Mesendoderm (in vitro differentiated cells): ENCODE results near the gene CHCHD6.
"Not testable (repeated sequence)": the region's sequence is repeated elsewhere in the genome, so short reads cannot be mapped to it uniquely, and the experiment has no call there.

ENCODE experiments used
- DNase-seq: peaks from one replicate; pipeline ENCODE4 v3.0.0; 2013
- H2AK5ac ChIP-seq: 2 replicates; pipeline ENCODE4 v1.6.1; 2013; ENCODE audit warnings: low read length, inconsistent platforms
- H2BK120ac ChIP-seq: 2 replicates; pipeline ENCODE4 v1.6.1; 2013; ENCODE audit warnings: low read depth, mild to moderate bottlenecking, low read length, moderate library complexity, mixed read lengths
- H2BK15ac ChIP-seq: replicated peaks from 2 replicates; pipeline ENCODE4 v1.6.1; 2013; ENCODE audit warnings: low read depth, mild to moderate bottlenecking, moderate library complexity
- H2BK5ac ChIP-seq: 2 replicates; pipeline ENCODE4 v1.6.1; 2013; ENCODE audit warnings: low read length, inconsistent platforms
- H3K18ac ChIP-seq: 2 replicates; pipeline ENCODE4 v1.6.1; 2013; ENCODE audit warnings: mild to moderate bottlenecking, low read length, mixed read lengths
- H3K23ac ChIP-seq: one replicate; pipeline ENCODE4 v1.6.1; 2013; ENCODE audit warnings: low read length
- H3K27ac ChIP-seq: 2 replicates; pipeline ENCODE4 v1.5.1; 2013; ENCODE audit warnings: low read depth, mild to moderate bottlenecking, inconsistent platforms, low read length, moderate library complexity
- H3K27me3 ChIP-seq: 2 replicates; pipeline ENCODE4 v1.6.1; 2013; ENCODE audit warnings: low read length, control low read depth, mild to moderate bottlenecking, inconsistent platforms; ENCODE audit not compliant: insufficient read depth, poor library complexity
- H3K36me3 ChIP-seq: 2 replicates; pipeline ENCODE4 v1.6.1; 2013; ENCODE audit warnings: low read length, inconsistent platforms; ENCODE audit not compliant: control insufficient read depth, insufficient read depth
- H3K4ac ChIP-seq: one replicate; pipeline ENCODE4 v1.6.1; 2013; ENCODE audit warnings: low read depth, mild to moderate bottlenecking, low read length, moderate library complexity
- H3K4me1 ChIP-seq: 2 replicates; pipeline ENCODE4 v1.6.1; 2013; ENCODE audit warnings: low read depth, low read length, inconsistent platforms; ENCODE audit not compliant: control insufficient read depth
- H3K4me2 ChIP-seq: 2 replicates; pipeline ENCODE4 v1.6.1; 2013; ENCODE audit warnings: low read length
- H3K4me3 ChIP-seq: 2 replicates; pipeline ENCODE4 v1.5.1; 2013; ENCODE audit warnings: mild to moderate bottlenecking, low read length
- H3K56ac ChIP-seq: one replicate; pipeline ENCODE4 v1.6.1; 2013; ENCODE audit warnings: low read length
- H3K79me1 ChIP-seq: 2 replicates; pipeline ENCODE4 v1.6.1; 2013; ENCODE audit warnings: low read length, inconsistent platforms
- H3K79me2 ChIP-seq: 2 replicates; pipeline ENCODE4 v1.6.1; 2013; ENCODE audit warnings: mild to moderate bottlenecking, low read length; ENCODE audit not compliant: control insufficient read depth, insufficient read depth
- H3K9ac ChIP-seq: 2 replicates; pipeline ENCODE4 v1.6.1; 2013; ENCODE audit warnings: low read length, inconsistent platforms
- H4K5ac ChIP-seq: one replicate; pipeline ENCODE4 v1.6.1; 2013; ENCODE audit warnings: low read length
- H4K8ac ChIP-seq: one replicate; pipeline ENCODE4 v1.6.1; 2013; ENCODE audit warnings: low read depth, mild to moderate bottlenecking, control low read depth, low read length, moderate library complexity
- WGBS: extraction: QIAGEN DNeasy Blood & Tissue Kit; methylation state at CpG from one replicate; pipeline ENCODE4 v1.1.7; 2013; ENCODE audit warnings: low lambda C conversion rate, missing lambda C conversion rate; ENCODE audit not compliant: insufficient coverage; ENCODE audit errors: extremely low coverage; 5-methylcytosine and 5-hydroxymethylcytosine counted together

The CHCHD6 gene

DNA sequence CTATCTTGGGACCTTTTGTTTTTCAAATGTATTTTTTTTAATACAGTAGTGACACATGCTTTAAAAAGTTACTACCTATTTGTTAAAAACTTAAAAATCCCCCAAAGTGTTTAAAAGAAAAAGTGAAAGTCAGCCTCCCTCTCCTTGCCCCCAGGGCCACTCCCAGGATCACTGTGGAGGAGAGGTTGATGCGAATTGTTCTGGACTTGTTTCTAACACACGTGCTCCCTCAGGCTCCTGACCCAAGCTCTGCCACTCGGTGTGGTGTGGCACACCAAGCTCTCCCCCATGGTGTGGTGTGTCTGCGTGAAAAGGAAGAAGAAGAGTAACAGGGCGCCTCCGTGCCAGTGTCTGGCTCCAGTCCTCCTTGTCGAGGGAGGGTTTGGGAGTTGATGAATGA is 93.5 kb downstream of the CHCHD6 start:
- WGBS = no CpG with 5 or more reads among the region's 7 CpGs
- no peak overlapping the region for H3K9ac ChIP-seq
- H3K79me2 ChIP-seq = no peaks in the 10 kb centered on the region
- no peak overlapping the region for H2AK5ac ChIP-seq
- no peaks in the 10 kb centered on the region for H3K36me3 ChIP-seq
- H2BK120ac ChIP-seq = no peak overlapping the region
- H3K4ac ChIP-seq = no peak overlapping the region
- H3K79me1 ChIP-seq = peaks cover 2% of the 10 kb centered on the region
- H3K4me3 ChIP-seq = no peak overlapping the region
- H3K4me1 ChIP-seq = no peaks in the 10 kb centered on the region
- DNase-seq = no peak
- H3K18ac ChIP-seq = no peak overlapping the region
- H2BK5ac ChIP-seq = no peak overlapping the region
- H3K23ac ChIP-seq = no peak overlapping the region
- no peak overlapping the region for H4K5ac ChIP-seq
- H4K8ac ChIP-seq = no peak overlapping the region
- no peak overlapping the region for H2BK15ac ChIP-seq
- no peaks in the 10 kb centered on the region for H3K27me3 ChIP-seq
- no peak overlapping the region for H3K56ac ChIP-seq
- no peak overlapping the region for H3K27ac ChIP-seq
- H3K4me2 ChIP-seq = no peak overlapping the region

DNA sequence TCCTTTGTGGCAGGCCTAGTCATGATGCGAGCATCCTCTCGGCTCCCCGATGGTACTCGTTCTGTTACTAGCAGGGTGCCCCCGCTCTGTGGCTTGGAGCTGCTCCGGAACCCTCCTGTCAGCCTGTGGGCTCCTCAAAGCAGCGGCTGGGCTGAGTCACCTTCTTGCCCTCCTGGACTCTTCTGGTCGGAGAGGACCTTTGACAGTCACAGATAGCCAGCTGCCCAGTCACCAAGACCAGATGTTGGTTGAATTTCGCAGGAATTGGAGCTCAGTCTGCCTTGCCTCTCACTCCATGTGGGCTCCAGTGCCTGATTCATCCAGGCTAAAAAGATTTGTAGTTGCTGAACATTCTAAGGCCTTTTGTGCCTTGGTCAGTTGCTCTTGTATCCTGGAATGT is 94.5 kb downstream of the CHCHD6 start:
- H3K27ac ChIP-seq = no peak overlapping the region
- no peaks in the 10 kb centered on the region for H3K36me3 ChIP-seq
- no peak overlapping the region for H3K4ac ChIP-seq
- peaks cover 2% of the 10 kb centered on the region for H3K79me1 ChIP-seq
- H3K56ac ChIP-seq = no peak overlapping the region
- no peak overlapping the region for H2BK120ac ChIP-seq
- no CpG with 5 or more reads among the region's 9 CpGs for WGBS
- H3K27me3 ChIP-seq = no peaks in the 10 kb centered on the region
- no peaks in the 10 kb centered on the region for H3K4me1 ChIP-seq
- H3K4me3 ChIP-seq = no peak overlapping the region
- H3K18ac ChIP-seq = no peak overlapping the region
- H3K23ac ChIP-seq = no peak overlapping the region
- H3K79me2 ChIP-seq = no peaks in the 10 kb centered on the region
- H3K4me2 ChIP-seq = no peak overlapping the region
- H2BK5ac ChIP-seq = no peak overlapping the region
- no peak overlapping the region for H3K9ac ChIP-seq
- no peak for DNase-seq
- H2BK15ac ChIP-seq = no peak overlapping the region
- no peak overlapping the region for H4K5ac ChIP-seq
- H4K8ac ChIP-seq = no peak overlapping the region
- no peak overlapping the region for H2AK5ac ChIP-seq

DNA sequence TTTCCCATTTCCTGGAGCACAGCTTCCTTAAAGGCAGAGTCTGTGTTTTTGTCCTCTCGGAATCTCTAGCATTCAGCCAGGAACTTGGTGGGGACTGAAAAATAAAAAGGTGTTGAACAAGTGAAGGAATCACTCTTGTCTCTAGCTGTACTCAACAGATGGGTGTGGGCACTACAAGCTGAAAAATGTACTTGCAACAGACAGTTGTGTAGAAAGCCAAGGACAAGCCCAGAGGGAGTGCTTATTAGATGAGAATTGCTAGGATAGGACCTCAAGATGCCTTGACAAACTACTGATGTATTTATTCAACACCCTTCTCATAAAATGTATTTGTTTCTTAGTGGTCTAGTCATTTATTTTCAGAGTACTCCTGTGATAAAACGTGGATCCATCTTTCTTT is 95.1 kb downstream of the CHCHD6 start:
- Histone ChIP-seq H2AK5ac (no peak overlapping the region), H3K56ac (no peak overlapping the region)

DNA sequence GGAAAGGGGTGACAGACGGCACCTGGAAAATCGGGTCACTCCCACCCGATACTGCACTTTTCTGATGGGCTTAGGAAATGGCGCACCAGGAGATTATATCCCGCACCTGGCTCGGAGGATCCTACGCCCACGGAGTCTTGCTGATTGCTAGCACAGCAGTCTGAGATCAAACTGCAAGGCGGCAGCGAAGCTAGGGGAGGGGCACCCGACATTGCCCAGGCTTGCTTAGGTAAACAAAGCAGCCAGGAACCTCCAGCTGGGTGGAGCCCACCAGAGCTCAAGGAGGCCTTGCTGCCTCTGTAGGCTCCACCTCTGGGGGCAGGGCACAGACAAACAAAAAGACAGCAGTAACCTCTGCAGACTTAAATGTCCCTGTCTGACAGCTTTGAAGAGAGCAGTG is 97.3 kb downstream of the CHCHD6 start:
- H3K79me1 ChIP-seq = not testable (repeated sequence)
- no CpG with 5 or more reads among the region's 11 CpGs for WGBS

More for the DNA sequence above, 95.1 kb downstream of the CHCHD6 start:
- Histone ChIP-seq H3K4me2 (no peak overlapping the region), H3K18ac (no peak overlapping the region), H2BK120ac (no peak overlapping the region), H4K5ac (no peak overlapping the region), H3K4me3 (no peak overlapping the region), H2BK15ac (no peak overlapping the region), H2BK5ac (no peak overlapping the region), H3K27ac (no peak overlapping the region), H3K27me3 (no peaks in the 10 kb centered on the region), H3K36me3 (no peaks in the 10 kb centered on the region), H3K4ac (no peak overlapping the region), H3K4me1 (no peaks in the 10 kb centered on the region), H3K79me2 (no peaks in the 10 kb centered on the region), H3K23ac (no peak overlapping the region), H3K9ac (no peak overlapping the region), H4K8ac (no peak overlapping the region), H3K79me1 (peaks cover 2% of the 10 kb centered on the region)
- no CpG with 5 or more reads among the region's 2 CpGs for WGBS
- no peak for DNase-seq

DNA sequence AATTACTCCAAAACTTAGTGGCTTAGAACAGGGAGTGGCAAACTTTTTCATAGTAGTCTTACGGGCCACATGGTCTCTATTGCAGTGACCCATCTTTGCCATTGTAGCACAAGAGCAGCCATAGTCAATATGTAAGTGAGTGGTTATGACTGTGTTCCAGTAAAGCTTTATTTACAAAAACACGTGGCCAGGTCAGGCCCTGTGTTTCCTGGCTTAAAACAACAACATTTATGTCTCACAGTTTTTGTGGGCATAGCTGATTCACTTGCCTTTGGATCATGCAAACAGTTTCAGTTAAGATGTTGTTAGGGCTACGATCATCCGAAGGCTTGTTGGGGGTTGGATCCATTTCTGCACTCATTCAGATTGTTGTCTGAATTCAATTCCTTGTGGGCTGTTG is 103.8 kb downstream of the CHCHD6 start:
- no CpG with 5 or more reads among the region's 4 CpGs for WGBS
- Histone ChIP-seq H2BK120ac (no peak overlapping the region), H3K18ac (no peak overlapping the region), H4K5ac (no peak overlapping the region), H3K36me3 (no peaks in the 10 kb centered on the region), H4K8ac (no peak overlapping the region), H3K27ac (no peak overlapping the region), H3K9ac (no peak overlapping the region), H3K27me3 (no peaks in the 10 kb centered on the region), H2AK5ac (no peak overlapping the region), H3K4me2 (no peak overlapping the region), H2BK5ac (no peak overlapping the region), H3K79me1 (no peaks in the 10 kb centered on the region), H3K4me1 (no peaks in the 10 kb centered on the region), H3K4me3 (no peak overlapping the region), H3K4ac (no peak overlapping the region), H3K56ac (no peak overlapping the region), H3K23ac (no peak overlapping the region), H3K79me2 (no peaks in the 10 kb centered on the region), H2BK15ac (no peak overlapping the region)
- no peak for DNase-seq

More for the DNA sequence above, 97.3 kb downstream of the CHCHD6 start:
- not testable (repeated sequence) for H2BK5ac ChIP-seq, H3K23ac ChIP-seq, H3K4ac ChIP-seq, H4K8ac ChIP-seq, H3K4me2 ChIP-seq, H3K4me3 ChIP-seq, H4K5ac ChIP-seq, H2BK120ac ChIP-seq, H3K27me3 ChIP-seq, H2BK15ac ChIP-seq, H3K9ac ChIP-seq, H3K18ac ChIP-seq, H3K79me2 ChIP-seq, H2AK5ac ChIP-seq, H3K4me1 ChIP-seq, H3K27ac ChIP-seq, DNase-seq, H3K36me3 ChIP-seq, H3K56ac ChIP-seq

DNA sequence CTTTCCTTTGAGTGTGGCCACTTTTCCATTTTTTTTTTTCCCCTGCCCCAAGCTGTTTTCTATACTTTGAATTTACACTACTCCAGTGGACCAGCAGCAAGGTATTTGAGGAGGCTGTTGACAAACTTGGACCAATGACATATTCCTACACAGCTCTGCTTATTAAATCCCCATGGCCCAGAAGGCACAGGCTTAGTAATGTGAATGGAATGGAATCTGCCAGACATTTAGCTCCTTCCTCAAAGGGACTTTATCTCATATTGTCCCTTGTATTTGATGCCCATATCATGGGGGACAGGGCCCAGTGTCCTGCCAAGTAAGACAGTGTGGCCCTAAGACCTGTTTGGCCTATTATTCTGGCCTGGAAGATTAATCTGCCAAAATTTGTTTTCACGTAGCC is 107.5 kb downstream of the CHCHD6 start:
- Histone ChIP-seq H3K9ac (no peak overlapping the region), H3K56ac (no peak overlapping the region), H3K18ac (no peak overlapping the region), H3K27ac (no peak overlapping the region), H2BK15ac (no peak overlapping the region), H4K8ac (no peak overlapping the region), H3K36me3 (no peaks in the 10 kb centered on the region), H3K4ac (no peak overlapping the region), H3K4me2 (no peak overlapping the region), H2AK5ac (no peak overlapping the region), H3K79me2 (no peaks in the 10 kb centered on the region), H2BK5ac (no peak overlapping the region), H3K27me3 (no peaks in the 10 kb centered on the region), H3K23ac (no peak overlapping the region), H3K79me1 (no peaks in the 10 kb centered on the region), H2BK120ac (no peak overlapping the region), H3K4me3 (no peak overlapping the region), H4K5ac (no peak overlapping the region), H3K4me1 (peaks cover 2% of the 10 kb centered on the region)
- no CpG with 5 or more reads among the region's 1 CpG for WGBS
- DNase-seq = no peak
